Neural cell (in vitro differentiated cells): ENCODE data around the gene GLB1L2. TPM values are rescaled to one million over a fixed set of nuclear protein-coding genes. Genes with fewer than 3 reads are reported as not detected.
"Not testable (repeated sequence)": the region's sequence is repeated elsewhere in the genome, so short reads cannot be mapped to it uniquely, and the experiment has no call there.

Experiments used
- H2AFZ ChIP-seq: fragments of 200-600, 300-800 bp; sonication (generic), shearing (Covaris generic); 2 replicates; pipeline ENCODE4 v1.6.0; 2014; ENCODE audit warnings: low read depth, mild to moderate bottlenecking, antibody characterized with exemption, low read length, moderate library complexity
- H3F3A ChIP-seq: fragments of 200-600 bp; shearing (Covaris generic); 2 replicates; pipeline ENCODE4 v1.6.1; 2016; ENCODE audit warnings: mild to moderate bottlenecking, moderate library complexity, mixed read lengths, antibody characterized with exemption, low read length; ENCODE audit not compliant: insufficient read depth, poor library complexity, severe bottlenecking
- H3K27ac ChIP-seq: fragments of 200-600, 300-800 bp; sonication (generic), shearing (Covaris generic); 2 replicates; pipeline ENCODE4 v1.5.1; 2014; ENCODE audit warnings: mild to moderate bottlenecking, low read length, moderate library complexity
- H3K27me3 ChIP-seq: fragments of 300-800, 200-600 bp; sonication (generic), shearing (Covaris generic); 2 replicates; pipeline ENCODE4 v1.6.0; 2014; ENCODE audit warnings: mild to moderate bottlenecking, low read depth, low read length, moderate library complexity; ENCODE audit not compliant: insufficient read depth
- H3K36me3 ChIP-seq: fragments of 300-800, 200-600 bp; sonication (generic), shearing (Covaris generic); 2 replicates; pipeline ENCODE4 v1.5.1; 2014; ENCODE audit warnings: mild to moderate bottlenecking, antibody characterized with exemption, low read length, moderate library complexity; ENCODE audit not compliant: insufficient read depth
- H3K4me2 ChIP-seq: fragments of 300-800, 200-600 bp; sonication (generic), shearing (Covaris generic); 2 replicates; pipeline ENCODE4 v1.6.0; 2014; ENCODE audit warnings: mild to moderate bottlenecking, low read length
- H3K4me3 ChIP-seq: fragments of 300-800, 200-600 bp; sonication (generic), shearing (Covaris generic); 2 replicates; pipeline ENCODE4 v1.5.1; 2014; ENCODE audit warnings: mild to moderate bottlenecking, low read length, moderate library complexity
- H3K79me2 ChIP-seq: fragments of 200-600 bp; shearing (Covaris generic); replicated peaks from 2 replicates; pipeline ENCODE4 v1.6.0; 2014; ENCODE audit warnings: mild to moderate bottlenecking, low read length, moderate library complexity; ENCODE audit not compliant: insufficient read depth
- H3K9ac ChIP-seq: fragments of 300-800, 200-600 bp; sonication (generic), shearing (Covaris generic); 2 replicates; pipeline ENCODE4 v1.6.1; 2016; ENCODE audit warnings: mild to moderate bottlenecking, low read length, mixed read lengths
- H3K9me2 ChIP-seq: fragments of 200-600 bp; shearing (Covaris generic); 2 replicates; pipeline ENCODE4 v1.6.1; 2016; ENCODE audit warnings: mild to moderate bottlenecking, low read length, mixed read lengths; ENCODE audit not compliant: insufficient read depth
- H3K9me3 ChIP-seq: fragments of 200-600, 300-800 bp; sonication (generic), shearing (Covaris generic); 2 replicates; pipeline ENCODE4 v1.6.1; 2016; ENCODE audit warnings: mild to moderate bottlenecking, mixed run types, low read length, moderate library complexity, mixed read lengths
- H4K20me1 ChIP-seq: fragments of 200-600 bp; shearing (Covaris generic); 2 replicates; pipeline ENCODE4 v1.6.1; 2016; ENCODE audit warnings: mild to moderate bottlenecking, mixed run types; ENCODE audit not compliant: insufficient read depth
- CTCF ChIP-seq: fragments of 450-650 bp; IDR thresholded peaks from 2 replicates; pipeline ENCODE4 v1.5.1; 2014; ENCODE audit warnings: antibody characterized with exemption, mild to moderate bottlenecking, moderate library complexity; ENCODE audit not compliant: poor library complexity, severe bottlenecking
- EP300 ChIP-seq: fragments of 450-650 bp; conservative IDR thresholded peaks from 2 replicates; pipeline ENCODE4 v1.6.1; 2014; ENCODE audit warnings: antibody characterized with exemption, mild to moderate bottlenecking, moderate library complexity; ENCODE audit not compliant: poor library complexity, severe bottlenecking
- EZH2 ChIP-seq: fragments of 200-600, 300-800 bp; shearing (Covaris generic), sonication (generic); IDR thresholded peaks from 2 replicates; pipeline ENCODE4 v1.6.1; 2014; ENCODE audit warnings: antibody characterized with exemption, low read length, borderline replicate concordance, mild to moderate bottlenecking; ENCODE audit not compliant: insufficient read depth, poor library complexity, severe bottlenecking
- MXI1 ChIP-seq: fragments of 450-650 bp; conservative IDR thresholded peaks from 2 replicates; pipeline ENCODE4 v1.6.1; 2014; ENCODE audit warnings: antibody characterized with exemption, mild to moderate bottlenecking; ENCODE audit not compliant: poor library complexity, severe bottlenecking
- POLR2AphosphoS5 ChIP-seq: IDR thresholded peaks from 2 replicates; pipeline ENCODE4 v1.6.1; 2012
- RAD21 ChIP-seq: fragments of 450-650 bp; conservative IDR thresholded peaks from 2 replicates; pipeline ENCODE4 v1.6.1; 2014; ENCODE audit warnings: antibody characterized with exemption, mild to moderate bottlenecking, moderate library complexity
- REST ChIP-seq: IDR thresholded peaks from 2 replicates; pipeline ENCODE4 v1.6.1; 2012; ENCODE audit warnings: borderline replicate concordance
- SMC3 ChIP-seq: fragments of 450-650 bp; conservative IDR thresholded peaks from 2 replicates; pipeline ENCODE4 v1.6.1; 2014; ENCODE audit warnings: antibody characterized with exemption, mild to moderate bottlenecking, moderate library complexity; ENCODE audit not compliant: poor library complexity
- TAF1 ChIP-seq: IDR thresholded peaks from 2 replicates; pipeline ENCODE4 v1.6.1; 2012; ENCODE audit warnings: low read depth
- polyA plus RNA-seq: library from polyadenylated mRNA; depleted of rRNA; stranded (reverse); fragments of >200 nt; gene quantifications from 2 replicates; pipeline ENCODE4 v1.2.3, GENCODE V29; 2014

The GLB1L2 gene
- polyA plus RNA-seq, 1 donor from 2014 or later = 1.6 TPM

- no peak overlapping the region for H2AFZ ChIP-seq
- no peaks in the 10 kb centered on the region for H4K20me1 ChIP-seq
- no peaks in the 10 kb centered on the region for H3F3A ChIP-seq
- no peak overlapping the region for H3K9ac ChIP-seq
- H3K9me2 ChIP-seq = no peaks in the 10 kb centered on the region
- no peaks in the 10 kb centered on the region for H3K27me3 ChIP-seq
- no peak overlapping the region for H3K4me3 ChIP-seq
- H3K4me2 ChIP-seq = no peak overlapping the region
- H3K36me3 ChIP-seq = no peaks in the 10 kb centered on the region
- no peaks in the 10 kb centered on the region for H3K9me3 ChIP-seq
- H3K27ac ChIP-seq = no peak overlapping the region
- H3K79me2 ChIP-seq = no peaks in the 10 kb centered on the region
- TF ChIP-seq EZH2 (no peak), CTCF (no peak), REST (no peak), MXI1 (no peak), POLR2AphosphoS5 (no peak), EP300 (no peak)
Measured at GRCh38 chr11:134317103-134317502, 14.7 kb upstream of the GLB1L2 start.

- H3K27ac ChIP-seq, H3K79me2 ChIP-seq, H3K9me3 ChIP-seq, H3K36me3 ChIP-seq, H3K27me3 ChIP-seq, H3K4me2 ChIP-seq, H4K20me1 ChIP-seq, H3K9ac ChIP-seq, H3K9me2 ChIP-seq, H3F3A ChIP-seq, H3K4me3 ChIP-seq, H2AFZ ChIP-seq: not testable (repeated sequence)
Measured at GRCh38 chr11:134321373-134321772, 10.4 kb upstream of the GLB1L2 start.

GRCh38 chr11:134322553-134322952 is 9.2 kb upstream of the GLB1L2 start:
- Histone ChIP-seq H3F3A (no peaks in the 10 kb centered on the region), H3K4me2 (no peak overlapping the region), H3K27me3 (no peaks in the 10 kb centered on the region), H3K9me3 (no peaks in the 10 kb centered on the region), H3K79me2 (no peaks in the 10 kb centered on the region), H3K9me2 (no peaks in the 10 kb centered on the region), H4K20me1 (no peaks in the 10 kb centered on the region), H2AFZ (no peak overlapping the region), H3K9ac (no peak overlapping the region), H3K36me3 (no peaks in the 10 kb centered on the region), H3K4me3 (no peak overlapping the region), H3K27ac (no peak overlapping the region)
- TF ChIP-seq SMC3 (no peak), CTCF (no peak), REST (no peak), EP300 (no peak), MXI1 (no peak), EZH2 (no peak), RAD21 (no peak), TAF1 (no peak), POLR2AphosphoS5 (no peak)
